Upper lobe of left lung (tissue), 6 donors: Measurements from ENCODE around the gene CROCC. TPM values are rescaled to one million over a fixed set of nuclear protein-coding genes. Genes with fewer than 3 reads are reported as not detected.

Experiments used
- ATAC-seq, 2 donors: fragments of 200-7000 bp; cut with Tn5 transposase; one replicate each; pipeline ENCODE4 v1.9.1; 2022; ENCODE audit warnings: mild to moderate bottlenecking in 2 of 2, moderate library complexity in 2 of 2; ENCODE audit not compliant: low FRiP score in 2 of 2
- DNase-seq, 2 donors: peaks; one replicate each; pipeline ENCODE4 v3.0.0-alpha.2; 2019 to 2020
- H3K27ac ChIP-seq, 4 donors: fragments of 200-600 bp; sonication (generic); one replicate each; pipeline ENCODE4 v1.5.1; 2016 to 2019
- H3K27me3 ChIP-seq, 4 donors: fragments of 200-600 bp; sonication (generic); one replicate each; pipeline ENCODE4 v1.5.1; 2017 to 2019
- H3K36me3 ChIP-seq, 4 donors: fragments of 200-600 bp; sonication (generic); one replicate each; pipeline ENCODE4 v1.5.1; 2016 to 2019
- H3K4me1 ChIP-seq, 4 donors: fragments of 200-600 bp; sonication (generic); one replicate each; pipeline ENCODE4 v1.5.1; 2018 to 2019
- H3K4me3 ChIP-seq, 4 donors: fragments of 200-600 bp; sonication (generic); one replicate each; pipeline ENCODE4 v1.5.1; 2017 to 2019; ENCODE audit warnings: mild to moderate bottlenecking in 2 of 4, moderate library complexity in 1 of 4
- H3K9me3 ChIP-seq, 4 donors: fragments of 200-600 bp; sonication (generic); one replicate each; pipeline ENCODE4 v1.5.1; 2018 to 2019
- CTCF ChIP-seq, 6 experiments: fragments of 450-650 bp in 4 of 6; fragments of 200-600 bp in 2 of 6; sonication (generic) in 2 of 6; IDR thresholded peaks; one replicate each; pipeline ENCODE4 v1.5.1; 2016 to 2019; ENCODE audit warnings: antibody characterized with exemption in 6 of 6
- EP300 ChIP-seq, 4 donors: sonication (generic); formaldehyde crosslinking; IDR thresholded peaks; one replicate each; pipeline ENCODE4 v1.5.1; 2017; ENCODE audit warnings: antibody characterized with exemption in 4 of 4, control low read depth in 2 of 4
- POLR2A ChIP-seq, 4 donors: fragments of 450-650 bp; IDR thresholded peaks; one replicate each; pipeline ENCODE4 v1.5.1; 2016 to 2017; ENCODE audit warnings: antibody characterized with exemption in 4 of 4, mild to moderate bottlenecking in 2 of 4
- POLR2AphosphoS5 ChIP-seq, 2 donors: sonication (generic); formaldehyde crosslinking; IDR thresholded peaks; one replicate each; pipeline ENCODE4 v1.5.1; 2017; ENCODE audit warnings: antibody characterized with exemption in 2 of 2
- WGBS, 2 donors: methylation state at CpG; one replicate each; pipeline ENCODE4 v1.1.5; 2017 to 2018; 5-methylcytosine and 5-hydroxymethylcytosine counted together
- small RNA-seq, 4 donors: library from RNA; depleted of rRNA; stranded (forward); fragments of <200 nt; gene quantifications; one replicate each; pipeline ENCODE3, GENCODE V24; 2016
- total RNA-seq, 6 donors: library from RNA; depleted of rRNA in 4 of 6; stranded (reverse); fragments of >200 nt in 4 of 6; gene quantifications; one replicate each; pipeline versions ENCODE4 v1.1.0 to v1.2.1, GENCODE V29; 2016 to 2021
- donor health status: DM: no; HTN: no; CAD: no; lungs with moderate emphysema.
- donor health status: DM: no; HTN: yes; CAD: no; lungs with severe emphysema.

The CROCC gene
- total RNA-seq, 6 donors from 2014 or later: 21.0 to 184 (median 48.9) TPM

GRCh38 chr1:17021896-17022295 lies 100.2 kb downstream of the CROCC start:
- no peak for ATAC-seq
- no peak for DNase-seq
- no peaks in the 10 kb centered on the region for H3K27me3 ChIP-seq

More at GRCh38 chr1:17021896-17022295, 100.2 kb downstream of the CROCC start:
- no peak overlapping the region for H3K27ac ChIP-seq
- H3K9me3 ChIP-seq: no peaks in the 10 kb centered on the region
- no peak overlapping the region for H3K4me3 ChIP-seq
- H3K36me3 ChIP-seq: peaks cover 35 to 95% (median 84%) of the 10 kb centered on the region in 4 donors
- WGBS, 2 donors: 89 to 91% methylated on average over 10 of the region's 10 CpGs
- H3K4me1 ChIP-seq: peaks cover 0 to 9% (median under 1%) of the 10 kb centered on the region in 4 donors
- TF ChIP-seq POLR2A (IDR thresholded peaks at IDR 0.05): no peak
- no peak for TF ChIP-seq EP300 (IDR thresholded peaks at IDR 0.05)
- TF ChIP-seq POLR2AphosphoS5 (IDR thresholded peaks at IDR 0.05): no peak
- TF ChIP-seq CTCF (IDR thresholded peaks at IDR 0.05): no peak

Small RNA genes lying within 50 kb of the gene (small RNA-seq; reads per million reads assigned to genes)
- 0 to 0.07 (median 0) reads per million in 4 donors for gene RNU1-2
- 0 reads per million in 4 donors for gene RNU1-5P

Other genes with a start within 250 kb of the CROCC start
- gene RNU1-4, start 181.4 kb upstream of the CROCC start, total RNA-seq: over 10,000 TPM in 1 of 6 donors, 1,000 to 10,000 TPM in 2, under 1 TPM in 3; under 0.01 to 14,413 (median 1,360) TPM
- over 10,000 TPM in 1 of 6 donors, 1,000 to 10,000 TPM in 2, under 1 TPM in 3; under 0.01 to 14,413 (median 1,360) TPM for gene RNU1-2, start 26.0 kb upstream of the CROCC start, total RNA-seq
- 10 to 100 TPM in 2 of 6 donors, 1 to 10 TPM in 4; 2.1 to 21.7 (median 7.2) TPM for gene MFAP2, start 58.7 kb downstream of the CROCC start, total RNA-seq
- 100 to 1,000 TPM in 1 of 6 donors, 10 to 100 TPM in 5; 39.2 to 110 (median 66.5) TPM for gene ATP13A2, start 90.0 kb downstream of the CROCC start, total RNA-seq
- gene SDHB, start 132.1 kb downstream of the CROCC start, total RNA-seq: 10 to 100 TPM; 37.7 to 98.7 (median 74.8) TPM
- 10 to 100 TPM in 2 of 6 donors, 1 to 10 TPM in 4; 1.9 to 25.2 (median 4.9) TPM for gene PADI2, start 197.5 kb downstream of the CROCC start, total RNA-seq